Activated T-cell treated with anti-CD3 and anti-CD28 coated beads, Interleukin-2, amount 50 U/mL, for 72 hours (primary cell): Measurements from ENCODE around the gene TNN. TPM values are rescaled to one million over a fixed set of nuclear protein-coding genes. Genes with fewer than 3 reads are reported as not detected.

ENCODE experiments used
- ATAC-seq, 2 donors: fragments of 150-1000 bp; cut with Tn5 transposase; replicated peaks in 1 of 2; 2 replicates each; pipeline ENCODE4 v1.10.0; 2021; ENCODE audit warnings: moderate library complexity in 2 of 2, mild to moderate bottlenecking in 1 of 2
- DNase-seq, 2 donors: peaks; one replicate each; pipeline ENCODE4 v3.0.0; 2021 to 2022; ENCODE audit warnings: mixed read lengths in 1 of 2
- H3K27ac Mint-ChIP-seq: one replicate; pipeline ENCODE4 v1.8.0; 2022; ENCODE audit warnings: mild to moderate bottlenecking, moderate library complexity, mixed read lengths
- H3K27me3 Mint-ChIP-seq: one replicate; pipeline ENCODE4 v1.8.0; 2022; ENCODE audit warnings: low read depth, mixed read lengths
- H3K36me3 Mint-ChIP-seq, 2 donors: one replicate each; pipeline ENCODE4 v1.8.0; 2022; ENCODE audit warnings: mixed read lengths in 2 of 2, mild to moderate bottlenecking in 1 of 2; ENCODE audit not compliant: insufficient read depth in 2 of 2
- H3K4me1 Mint-ChIP-seq: one replicate; pipeline ENCODE4 v1.8.0; 2022; ENCODE audit warnings: low read depth, mixed read lengths
- H3K4me3 Mint-ChIP-seq, 2 donors: one replicate each; pipeline ENCODE4 v1.8.0; 2022; ENCODE audit warnings: mild to moderate bottlenecking in 2 of 2, mixed read lengths in 2 of 2, moderate library complexity in 2 of 2
- H3K9me3 Mint-ChIP-seq, 2 donors: one replicate each; pipeline ENCODE4 v1.8.0; 2022; ENCODE audit warnings: mixed read lengths in 2 of 2
- total RNA-seq, 2 donors: library from RNA; stranded (reverse); gene quantifications; one replicate each; pipeline ENCODE4 v1.2.3, GENCODE V29; 2022

The TNN gene
- total RNA-seq, 2 donors from 2014 or later, result not detected

DNA sequence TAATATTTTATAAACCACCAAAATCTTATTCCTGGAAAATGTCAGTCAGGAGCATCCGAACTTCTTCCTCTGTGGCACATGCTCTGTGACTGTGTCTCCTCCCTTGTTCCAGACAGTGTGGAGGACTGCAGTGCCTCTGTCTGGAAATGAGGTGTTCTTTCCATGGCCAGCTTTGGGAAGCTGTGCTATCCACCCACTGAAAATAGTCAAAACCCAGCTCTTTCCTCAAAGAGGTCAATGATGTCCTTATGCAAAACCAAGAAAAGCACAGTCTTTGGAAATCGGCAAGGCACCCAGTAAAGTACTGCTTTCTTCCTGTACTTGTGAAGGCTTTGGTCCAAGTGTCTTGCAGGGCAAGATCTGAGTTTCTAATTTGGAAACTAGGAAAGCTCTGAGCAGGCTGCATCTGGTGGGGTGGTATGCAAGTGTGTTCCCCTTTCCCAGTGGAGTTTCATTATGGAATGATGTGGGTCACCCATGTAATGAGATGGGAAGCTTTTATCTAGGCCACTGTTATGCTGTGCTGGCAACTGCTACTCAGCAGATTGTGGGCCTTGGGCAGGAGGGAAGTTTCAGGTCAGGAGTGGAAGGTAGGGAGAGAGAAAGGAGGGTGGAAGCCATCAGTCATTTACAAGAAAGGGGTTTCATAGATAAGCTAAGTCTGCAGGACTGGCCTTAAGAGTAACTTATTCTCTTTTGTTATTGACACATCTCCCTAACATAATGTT lies 119.0 kb downstream of the TNN start:
- Mint-ChIP-seq H3K4me1 (peaks cover 93% of the 10 kb centered on the region), H3K9me3 (no peaks in the 10 kb centered on the region), H3K4me3 (peak overlapping the region in 1 of 2 donors; percentile 6), H3K36me3 (peaks cover 8 to 21% of the 10 kb centered on the region in 2 donors), H3K27ac (no peak overlapping the region), H3K27me3 (no peaks in the 10 kb centered on the region)
- ATAC-seq (no peak), DNase-seq (no peak)

DNA sequence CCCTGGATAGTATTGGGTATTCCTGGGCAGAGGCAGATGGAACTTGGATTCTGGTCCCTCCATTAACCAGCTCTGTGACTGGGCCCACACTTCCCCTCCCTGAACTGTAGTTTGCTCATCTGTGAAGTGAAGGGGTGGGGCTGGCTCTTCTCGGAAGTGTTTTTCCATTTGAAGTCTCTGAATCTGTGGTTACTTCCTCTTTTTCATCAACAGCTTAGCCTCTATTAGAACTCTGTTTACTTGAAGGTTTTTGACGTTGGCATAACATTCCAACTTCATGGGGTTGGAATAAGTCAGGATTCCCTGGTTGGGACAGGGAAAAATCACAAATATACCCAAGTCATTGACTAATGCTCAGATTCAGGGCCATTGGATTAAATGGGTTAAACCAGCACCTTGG lies 121.3 kb downstream of the TNN start:
- DNase-seq (peak; percentile 63 to 66), ATAC-seq (peak; percentile 48 to 60)
- peak overlapping the region; percentile 91 for H3K27ac Mint-ChIP-seq
- peaks cover 70% of the 10 kb centered on the region for H3K4me1 Mint-ChIP-seq
- no peaks in the 10 kb centered on the region for H3K27me3 Mint-ChIP-seq
- peaks cover 7 to 18% of the 10 kb centered on the region in 2 donors for H3K36me3 Mint-ChIP-seq
- H3K4me3 Mint-ChIP-seq, result peak overlapping the region; percentile 84 to 95
- H3K9me3 Mint-ChIP-seq, result no peaks in the 10 kb centered on the region

GRCh38 chr1:175191659-175192058 lies 124.0 kb downstream of the TNN start:
- peaks cover 5 to 7% of the 10 kb centered on the region in 2 donors for H3K36me3 Mint-ChIP-seq
- H3K27me3 Mint-ChIP-seq, result no peaks in the 10 kb centered on the region
- no peaks in the 10 kb centered on the region for H3K9me3 Mint-ChIP-seq
- ATAC-seq, result peak; percentile 30 to 43
- DNase-seq, result peak; percentile 27 to 31
- peak overlapping the region; percentile 84 to 95 for H3K4me3 Mint-ChIP-seq
- peaks cover 47% of the 10 kb centered on the region for H3K4me1 Mint-ChIP-seq
- H3K27ac Mint-ChIP-seq, result peak overlapping the region; percentile 91

DNA sequence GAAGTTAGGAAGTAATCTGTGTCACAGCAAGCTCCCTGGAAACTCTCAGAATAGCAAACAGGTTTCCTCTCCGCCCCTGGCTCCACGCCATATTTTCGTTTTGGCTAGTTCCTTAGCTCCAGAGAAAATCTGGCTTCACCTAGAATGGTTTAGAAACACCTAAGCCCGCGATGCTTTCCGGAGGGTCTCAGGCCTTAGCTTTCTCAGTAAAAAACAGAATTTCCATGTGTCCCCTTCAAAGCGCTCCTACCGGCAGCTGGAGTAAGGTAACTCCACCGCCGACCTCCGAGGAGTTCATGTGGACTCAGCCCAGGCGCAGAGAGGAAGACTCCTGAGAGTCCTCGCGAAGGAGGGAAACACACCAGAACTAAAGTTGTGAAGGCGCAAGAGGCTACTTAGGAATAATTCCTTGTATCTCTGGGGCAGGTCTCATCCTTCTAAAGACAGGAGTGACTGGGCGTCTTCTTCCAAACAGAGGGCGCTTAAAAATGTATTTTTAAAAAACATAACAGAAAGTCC lies 124.5 kb downstream of the TNN start:
- peaks cover 5% of the 10 kb centered on the region in 2 donors for H3K36me3 Mint-ChIP-seq
- peak; percentile 41 to 52 for ATAC-seq
- H3K27ac Mint-ChIP-seq, result peak overlapping the region; percentile 91
- peak; percentile 38 to 46 for DNase-seq
- no peaks in the 10 kb centered on the region for H3K9me3 Mint-ChIP-seq
- no peaks in the 10 kb centered on the region for H3K27me3 Mint-ChIP-seq
- peaks cover 43% of the 10 kb centered on the region for H3K4me1 Mint-ChIP-seq
- H3K4me3 Mint-ChIP-seq, result peak overlapping the region; percentile 84 to 95

DNA sequence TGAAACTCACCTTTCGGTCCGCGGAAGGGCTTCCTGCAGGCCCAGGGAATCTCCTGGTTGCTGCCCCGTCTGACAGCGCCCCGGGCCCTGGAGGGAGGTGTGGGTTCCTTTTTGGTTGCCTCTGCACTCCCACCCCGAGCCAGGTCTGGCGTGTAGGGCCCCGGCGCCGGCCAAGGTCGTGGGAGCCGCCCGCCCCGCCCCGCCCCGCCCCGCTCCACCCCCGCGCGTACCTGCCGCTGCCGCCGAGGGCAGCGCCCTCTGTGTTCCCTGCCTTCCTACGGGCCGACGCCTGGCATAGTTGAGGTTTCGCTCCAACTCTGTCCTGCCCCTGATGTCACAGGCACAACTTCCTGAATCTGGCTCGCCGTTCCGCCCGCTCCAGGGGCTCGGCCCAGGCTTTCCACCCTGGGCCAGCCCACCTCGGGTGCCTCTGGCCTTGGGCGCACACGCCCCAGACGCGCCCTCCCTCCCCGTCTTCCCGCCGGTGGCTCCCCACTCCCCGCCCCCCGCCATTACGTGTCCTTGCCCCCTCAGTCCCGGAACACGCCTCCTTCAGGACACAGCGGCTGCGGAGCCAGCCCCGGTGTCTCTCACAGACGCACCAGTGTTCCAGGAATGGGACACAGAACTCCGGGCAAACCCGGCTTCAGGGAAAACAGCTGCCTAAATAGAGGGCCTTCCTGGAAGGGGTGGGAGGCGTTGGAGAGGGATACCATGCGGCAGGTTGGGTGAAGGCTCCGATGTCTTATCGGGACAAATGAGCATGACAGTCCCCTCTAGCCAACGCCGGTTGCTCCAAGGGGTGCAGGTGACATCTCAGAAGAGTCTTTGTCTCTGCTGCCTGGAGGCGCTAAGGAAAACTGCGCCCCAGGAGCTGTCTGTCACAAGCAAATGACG lies 125.2 kb downstream of the TNN start, which contains the start of gene KIAA0040:
TSS of gene KIAA0040 (minus strand) at position 147 of the 897 bp plus-strand sequence. CDS start 31,763 bp downstream, outside the sequence.
- Mint-ChIP-seq H3K4me1 (peaks cover 43% of the 10 kb centered on the region), H3K27ac (peak within 1 kb of the TSS; percentile 91), H3K9me3 (no peaks in the 10 kb centered on the region), H3K36me3 (peaks cover 2 to 5% of the 10 kb centered on the region in 2 donors), H3K27me3 (no peaks in the 10 kb centered on the region), H3K4me3 (peak within 1 kb of the TSS; percentile 84 to 95)
- ATAC-seq, result peak; percentile 74 to 80
- peak; percentile 68 to 72 for DNase-seq

- no peak for DNase-seq
- no peaks in the 10 kb centered on the region for H3K27me3 Mint-ChIP-seq
- peak overlapping the region; percentile 84 to 95 for H3K4me3 Mint-ChIP-seq
- no peaks in the 10 kb centered on the region for H3K9me3 Mint-ChIP-seq
- no peak for ATAC-seq
- H3K27ac Mint-ChIP-seq, result no peak overlapping the region
- H3K36me3 Mint-ChIP-seq, result peaks cover 0 to 2% of the 10 kb centered on the region in 2 donors
- peaks cover 37% of the 10 kb centered on the region for H3K4me1 Mint-ChIP-seq
Observed at GRCh38 chr1:175193527-175193910, 125.9 kb downstream of the TNN start.

DNA sequence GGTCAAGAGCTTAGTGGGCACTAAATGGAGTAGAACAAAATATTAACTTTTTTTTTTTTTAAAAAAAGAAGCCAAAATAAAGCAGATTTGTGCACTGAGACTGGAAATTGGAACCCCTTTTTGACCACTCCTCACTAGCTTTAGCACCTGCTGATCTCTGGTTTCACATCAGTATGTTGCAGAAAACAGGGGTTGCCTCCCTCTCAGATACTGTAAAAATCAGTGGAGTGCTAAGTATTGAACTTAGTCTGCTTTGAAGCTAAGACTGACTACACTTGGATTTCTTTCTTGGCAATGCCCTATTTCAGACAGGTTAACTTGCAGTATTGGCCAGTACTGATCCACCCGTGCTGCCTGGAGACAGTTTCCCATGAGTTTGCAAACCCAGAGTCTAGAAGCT lies 127.6 kb downstream of the TNN start:
- Mint-ChIP-seq H3K27me3 (no peaks in the 10 kb centered on the region), H3K9me3 (no peaks in the 10 kb centered on the region), H3K4me1 (peaks cover 19% of the 10 kb centered on the region), H3K4me3 (no peak overlapping the region), H3K36me3 (peaks cover 0 to 2% of the 10 kb centered on the region in 2 donors), H3K27ac (no peak overlapping the region)
- ATAC-seq (no peak), DNase-seq (no peak)

DNA sequence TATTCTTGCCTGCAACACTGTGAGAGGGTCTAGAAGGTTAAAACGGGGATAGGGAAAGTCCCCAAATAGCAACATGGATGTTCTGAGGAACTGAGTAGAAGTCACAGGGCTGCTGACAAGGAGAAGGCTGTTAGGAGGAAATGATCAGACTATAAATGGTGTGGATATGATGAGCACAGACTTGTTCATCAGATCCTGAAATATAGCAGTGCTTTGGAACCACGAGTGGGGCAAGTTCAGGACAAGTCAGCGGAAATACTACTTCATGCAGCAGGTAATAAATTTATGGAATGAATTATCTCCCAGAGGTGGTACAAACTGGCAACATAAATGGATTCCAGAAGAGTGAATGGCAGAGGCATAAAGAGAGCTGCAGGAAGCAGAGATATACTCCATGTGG lies 128.2 kb downstream of the TNN start:
- peaks cover 14% of the 10 kb centered on the region for H3K4me1 Mint-ChIP-seq
- DNase-seq (no peak), ATAC-seq (no peak)
- no peaks in the 10 kb centered on the region for H3K36me3 Mint-ChIP-seq
- no peaks in the 10 kb centered on the region for H3K27me3 Mint-ChIP-seq
- H3K4me3 Mint-ChIP-seq, result no peak overlapping the region
- no peaks in the 10 kb centered on the region for H3K9me3 Mint-ChIP-seq
- H3K27ac Mint-ChIP-seq, result no peak overlapping the region

DNA sequence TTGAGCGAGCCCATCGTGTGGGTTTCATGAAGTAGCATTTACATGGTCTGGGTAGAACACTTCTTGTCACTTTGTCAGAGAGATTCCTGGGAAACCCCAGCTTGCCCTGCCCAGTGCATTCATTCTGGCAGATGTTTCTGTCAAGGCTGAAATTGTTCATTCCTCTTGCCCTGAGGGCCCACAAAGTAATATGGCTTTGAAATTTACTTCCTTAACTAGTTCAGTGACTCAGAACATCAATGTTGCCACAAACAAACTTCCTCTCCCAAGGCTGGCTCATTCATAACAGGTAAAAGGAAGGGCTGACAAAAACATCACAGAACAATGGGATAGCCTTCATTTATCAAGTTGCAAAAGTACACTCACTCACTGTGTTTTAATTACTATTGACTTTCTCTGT lies 129.9 kb downstream of the TNN start:
- DNase-seq, result no peak
- no peak overlapping the region for H3K27ac Mint-ChIP-seq

More for the DNA sequence above, 129.9 kb downstream of the TNN start:
- ATAC-seq, result peak in 1 of 2 donors; percentile 12
- H3K27me3 Mint-ChIP-seq, result no peaks in the 10 kb centered on the region
- H3K4me1 Mint-ChIP-seq, result peaks cover 8% of the 10 kb centered on the region
- no peak overlapping the region for H3K4me3 Mint-ChIP-seq
- H3K9me3 Mint-ChIP-seq, result no peaks in the 10 kb centered on the region
- no peaks in the 10 kb centered on the region for H3K36me3 Mint-ChIP-seq

Other genes starting within 250 kb of the TNN start
- gene CACYBP, start 67.9 kb upstream of the TNN start, total RNA-seq, result 100 to 1,000 TPM; 270 to 306 TPM
- 10 to 100 TPM; 28.7 to 30.1 TPM for gene MRPS14, start 44.4 kb upstream of the TNN start, total RNA-seq
- 10 to 100 TPM; 33.4 to 37.4 TPM for gene KIAA0040, start 124.9 kb downstream of the TNN start, total RNA-seq